GM19463 (cell line): ENCODE data around the gene GRIP2.

Experiments
- ATAC-seq: cut with Tn5 transposase; IDR thresholded peaks from one replicate; pipeline ENCODE4 v1.9.1; 2021; ENCODE audit warnings: mild to moderate bottlenecking, moderate library complexity; ENCODE audit not compliant: unreplicated experiment

The GRIP2 gene

DNA sequence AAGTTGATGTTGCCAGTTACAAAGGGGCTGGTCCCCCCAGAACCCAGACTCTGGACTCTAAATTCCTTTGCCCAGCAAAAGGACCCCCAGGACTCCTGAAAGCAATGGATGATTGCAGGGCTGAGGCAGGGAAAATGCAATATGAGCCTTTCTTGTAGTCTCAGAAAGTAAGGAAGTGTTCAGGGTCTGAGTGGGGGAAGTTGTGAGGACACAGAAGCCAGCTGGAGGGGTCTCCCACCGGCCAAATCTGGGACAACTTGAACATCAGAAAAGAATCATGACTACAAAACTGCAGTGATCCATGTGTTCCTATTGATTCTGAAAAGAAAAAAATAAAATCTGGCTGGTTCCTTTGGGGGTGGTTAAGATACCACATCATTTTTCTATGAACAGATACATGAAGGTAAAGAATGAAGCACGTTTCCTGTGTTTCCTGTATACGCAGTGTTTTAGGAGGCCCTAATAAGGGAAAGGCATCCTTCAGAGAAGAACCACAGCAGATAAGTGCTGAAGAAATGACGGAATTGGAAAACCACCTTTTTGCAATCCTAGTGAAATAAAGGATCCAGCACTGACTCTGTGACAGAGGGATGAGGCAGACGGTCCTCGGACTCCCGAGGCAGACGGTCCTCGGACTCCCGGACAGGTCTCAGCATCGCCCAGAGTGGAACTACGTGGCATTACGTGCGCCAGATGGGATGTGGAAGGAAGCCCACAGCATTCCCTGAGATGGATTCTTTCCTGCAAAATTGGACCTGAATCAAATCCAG is 22.2 kb upstream of the GRIP2 start:
- ATAC-seq: no peak

DNA sequence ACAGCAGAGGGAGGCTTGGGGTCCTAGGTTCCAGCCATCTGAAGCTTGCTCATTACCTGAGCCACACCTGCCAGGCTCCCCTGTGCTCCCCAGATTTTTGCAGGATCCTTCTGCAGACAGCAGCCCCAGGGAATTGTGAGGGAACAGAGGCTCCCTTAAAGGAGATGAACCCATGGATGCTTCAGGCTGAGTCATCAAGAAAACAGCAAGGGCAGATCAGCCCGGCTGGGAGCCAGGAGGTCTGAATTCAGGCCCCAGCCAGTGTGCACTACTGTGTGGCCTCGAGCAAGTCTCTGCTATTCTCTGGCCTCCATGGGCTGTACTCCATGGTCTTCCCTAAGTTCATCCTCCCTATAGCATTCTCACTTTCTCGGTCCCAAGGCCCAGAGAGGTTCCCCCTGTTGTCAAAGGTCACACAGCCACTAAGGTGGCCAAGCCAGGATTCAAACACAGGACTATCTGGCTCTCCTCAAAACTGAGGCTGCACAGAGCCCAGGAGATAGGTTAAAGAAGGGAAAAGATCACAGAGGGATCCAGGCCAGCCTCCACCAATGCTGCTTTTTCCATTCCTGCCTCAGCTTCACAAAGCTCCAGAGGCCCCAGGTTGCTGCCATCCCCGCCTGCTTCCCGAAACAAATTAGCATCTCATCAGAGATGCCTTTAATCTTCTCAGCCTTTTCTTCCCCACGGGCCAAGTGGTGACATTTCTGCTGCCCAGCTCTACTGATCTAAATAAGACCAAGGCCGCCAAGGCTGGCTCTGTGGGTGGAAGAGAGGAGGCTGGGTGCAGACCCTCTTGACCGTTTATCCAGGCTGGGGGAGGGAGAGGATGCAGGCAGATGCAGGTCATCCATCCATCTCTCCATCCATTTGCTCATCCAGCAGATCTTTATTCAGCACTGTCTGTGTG is 21.2 kb upstream of the GRIP2 start:
- no peak for ATAC-seq

DNA sequence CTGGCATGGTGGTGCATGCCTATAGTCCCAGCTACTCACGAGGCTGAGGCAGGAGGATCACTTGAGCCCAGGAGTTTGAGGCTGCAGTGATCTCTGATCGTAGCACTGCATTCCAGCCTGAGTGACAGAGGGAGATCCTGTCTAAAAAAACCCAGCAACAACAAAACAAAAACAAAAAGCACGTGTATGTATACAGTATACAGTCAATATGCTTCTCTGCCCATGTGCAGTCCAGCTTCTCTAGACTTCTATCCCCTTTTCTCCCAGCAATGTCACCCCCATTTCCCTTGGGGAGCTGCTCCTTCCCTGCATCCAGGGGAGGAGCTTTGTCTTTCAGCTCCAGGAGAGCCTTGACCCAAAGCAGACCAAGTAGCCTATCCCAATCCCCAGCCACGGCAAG is 20.0 kb upstream of the GRIP2 start:
- no peak for ATAC-seq

DNA sequence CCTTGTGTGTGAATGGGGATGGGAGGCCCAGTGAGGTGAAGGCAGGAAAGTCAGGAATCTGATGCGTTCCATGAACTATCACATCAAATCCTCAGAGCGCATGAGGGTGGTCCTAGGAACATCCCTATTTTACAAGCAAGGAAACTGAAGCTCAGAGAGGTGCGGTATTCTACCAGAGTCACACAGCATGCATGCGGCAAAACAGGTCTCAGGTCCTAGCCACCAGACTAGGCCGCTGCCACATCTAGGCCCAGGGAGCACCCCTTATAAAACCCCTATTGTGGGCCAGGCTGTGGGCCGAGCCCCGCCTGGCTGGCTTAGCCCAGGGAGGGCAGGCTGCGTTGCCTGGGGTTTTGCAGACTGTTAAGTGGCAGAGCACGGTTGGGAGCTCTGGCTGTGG is 17.9 kb upstream of the GRIP2 start:
- ATAC-seq: no peak

DNA sequence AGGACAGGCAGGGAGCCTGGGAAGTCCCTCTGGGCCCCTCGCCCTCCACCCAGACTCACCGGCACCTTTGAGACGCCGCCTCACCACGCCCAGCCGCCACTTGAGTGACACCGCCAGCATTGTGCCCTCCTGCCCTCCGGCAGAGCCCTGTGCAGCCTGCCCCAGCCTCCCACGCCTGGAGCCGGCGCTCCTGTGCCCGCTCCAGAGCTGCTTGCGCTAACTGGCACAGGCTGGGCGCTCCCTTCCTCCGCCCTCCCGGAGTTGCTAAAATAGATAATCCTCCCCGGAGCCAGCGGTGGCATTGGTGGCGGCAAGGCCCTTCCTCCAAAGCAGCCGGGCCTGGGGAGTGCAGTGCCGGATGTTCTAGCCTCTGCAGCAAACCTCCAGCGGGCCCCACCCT is 15.7 kb upstream of the GRIP2 start:
- no peak for ATAC-seq

DNA sequence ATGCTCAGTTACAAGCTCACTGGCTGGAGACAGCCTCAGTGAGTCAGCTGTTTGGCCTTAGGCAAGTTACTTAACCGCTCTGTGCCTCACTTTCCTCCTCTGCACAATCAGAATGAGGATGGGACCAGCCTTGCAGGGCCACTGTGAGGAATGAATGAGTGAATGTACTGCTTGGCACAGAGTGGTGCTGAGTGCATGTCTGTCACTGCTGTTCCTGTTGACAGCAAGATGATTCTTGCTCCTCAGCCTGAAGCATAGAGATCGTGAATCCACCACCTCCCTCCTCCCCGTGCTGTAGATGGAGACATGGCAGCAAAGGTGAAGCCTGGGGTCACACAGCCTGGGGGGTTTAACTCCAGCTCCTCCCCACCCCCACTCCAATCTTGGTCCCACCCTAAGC is 14.6 kb upstream of the GRIP2 start:
- ATAC-seq: no peak

DNA sequence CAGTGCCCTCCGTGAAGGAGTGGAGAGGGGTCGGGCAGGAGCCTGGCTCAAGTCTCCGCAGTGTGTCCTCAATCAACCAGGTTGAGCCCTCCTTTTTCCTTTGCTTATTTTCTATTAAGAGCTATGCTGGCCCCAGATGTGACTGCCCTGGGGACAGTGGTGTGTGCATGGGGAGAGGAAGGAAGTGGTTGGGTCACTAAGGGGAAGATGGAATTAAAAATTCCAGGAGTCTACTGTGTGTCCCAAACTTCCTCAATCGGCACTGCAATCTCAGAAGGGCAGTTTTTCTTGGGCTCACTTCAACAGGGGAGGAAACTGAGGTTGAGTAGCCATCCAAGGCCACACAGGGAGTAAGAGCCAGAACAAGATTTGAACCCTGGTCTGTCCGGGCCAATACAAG is 13.7 kb upstream of the GRIP2 start:
- no peak for ATAC-seq

DNA sequence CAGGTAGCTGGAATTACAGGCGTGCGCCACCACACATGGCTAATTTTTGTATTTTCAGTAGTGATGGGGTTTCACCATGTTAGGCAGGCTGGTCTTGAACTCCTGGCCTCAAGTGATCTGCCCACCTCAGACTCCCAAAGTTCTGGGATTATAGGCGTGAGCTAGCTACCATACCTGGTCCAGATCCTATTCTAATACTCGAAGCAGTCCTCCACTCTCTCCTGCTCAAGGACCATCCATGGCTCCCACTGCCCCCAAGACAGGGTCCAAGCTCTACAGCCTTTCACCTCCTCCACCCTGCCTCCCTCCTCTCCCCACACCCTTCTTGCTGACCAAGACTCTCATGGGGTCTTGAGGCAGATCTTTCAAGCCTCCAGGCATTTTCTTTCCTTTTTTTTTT is 12.6 kb upstream of the GRIP2 start:
- no peak for ATAC-seq

DNA sequence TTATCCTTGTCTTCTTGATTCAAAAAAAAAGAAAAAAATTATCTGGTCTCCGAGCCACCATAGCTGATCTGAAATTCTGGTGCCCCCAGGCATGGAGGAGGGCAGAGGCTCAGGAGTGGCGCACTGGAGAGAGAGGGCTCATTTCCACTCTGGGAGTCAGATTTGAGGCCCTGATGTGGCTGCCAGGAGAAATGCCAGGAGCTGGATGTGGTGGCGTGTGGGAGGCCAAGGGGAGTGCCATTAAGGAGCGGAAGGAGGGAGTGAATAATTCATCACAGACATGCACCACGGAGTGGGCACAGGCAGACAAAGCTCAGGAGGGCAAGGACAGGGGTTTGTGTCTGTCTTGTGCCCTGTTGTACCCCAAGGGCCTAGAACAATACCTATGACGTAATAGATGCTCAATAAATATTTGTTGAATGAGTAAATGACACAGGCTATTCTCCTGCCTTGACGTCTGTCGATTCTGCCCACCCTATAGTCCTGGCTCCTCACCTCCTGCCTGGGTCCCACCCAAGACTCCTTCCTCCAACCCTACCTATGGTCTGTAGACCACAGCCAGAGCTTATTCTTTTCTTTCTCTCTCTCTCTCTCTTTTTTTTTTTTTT is 12.0 kb upstream of the GRIP2 start:
- ATAC-seq: no peak

DNA sequence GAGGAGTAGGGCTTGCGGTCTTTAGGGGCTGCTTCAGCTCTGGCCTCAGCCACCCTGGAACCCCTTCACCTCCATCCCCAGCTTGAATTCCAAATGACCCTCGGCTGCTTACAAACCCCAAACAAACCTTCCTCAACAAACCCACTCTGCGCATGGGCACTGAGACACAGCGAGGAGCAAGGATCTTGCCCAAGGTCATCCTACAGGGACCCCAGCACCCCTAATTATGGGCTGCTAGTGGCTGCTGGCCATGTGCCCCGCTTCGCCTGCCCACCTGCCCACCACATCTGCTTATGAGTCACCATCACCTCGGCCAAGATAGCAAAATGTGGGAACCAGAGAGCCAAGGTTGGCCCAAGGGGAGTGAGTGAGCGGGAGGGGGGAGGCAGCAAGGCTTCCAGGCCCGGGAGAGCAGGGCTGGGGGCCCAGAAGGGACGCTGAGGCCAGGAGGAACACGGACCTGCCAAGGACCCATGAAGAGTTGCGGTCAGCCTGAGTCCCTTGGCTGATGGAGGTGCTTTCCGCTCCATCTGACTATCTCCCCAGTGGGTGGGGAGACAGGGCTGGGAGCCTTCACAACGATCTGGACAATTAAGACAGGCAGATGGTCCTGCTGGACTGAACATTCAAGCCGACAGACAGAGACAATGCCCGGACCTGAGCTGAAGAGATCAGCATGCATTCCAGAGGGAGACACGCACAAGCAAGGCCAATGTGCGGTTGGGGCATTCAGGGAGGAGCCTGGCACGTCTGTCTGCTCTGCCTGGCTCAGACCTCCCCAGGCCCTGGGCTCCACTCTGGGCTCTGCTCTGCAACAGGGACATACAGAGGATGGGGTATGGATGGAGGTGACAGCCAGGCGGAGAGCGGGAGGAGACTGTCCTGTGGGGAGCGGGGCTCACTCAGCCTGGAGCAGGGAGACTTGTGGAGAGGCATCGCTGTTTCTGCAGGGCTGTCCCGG is 10.8 kb upstream of the GRIP2 start:
- no peak for ATAC-seq

DNA sequence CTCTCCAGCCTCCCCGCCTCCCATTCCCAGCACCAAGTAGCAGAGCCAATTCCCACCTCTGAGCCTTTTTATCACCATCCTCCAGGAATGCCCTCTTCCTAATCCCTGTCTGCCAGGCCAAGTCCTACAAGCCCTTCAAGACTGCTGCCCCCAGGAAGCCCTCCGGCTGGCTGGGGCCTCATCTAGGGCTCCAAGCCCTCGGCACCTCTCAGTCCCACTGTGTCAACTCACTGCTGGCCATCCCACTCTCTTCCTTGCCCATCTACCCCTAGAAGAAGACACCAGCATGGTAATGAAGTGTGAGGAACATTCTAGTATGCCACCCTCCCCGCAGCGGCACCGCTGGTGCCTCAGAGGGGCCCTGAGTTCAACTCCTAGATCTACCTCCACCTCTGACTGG is 10.0 kb upstream of the GRIP2 start:
- ATAC-seq: no peak

DNA sequence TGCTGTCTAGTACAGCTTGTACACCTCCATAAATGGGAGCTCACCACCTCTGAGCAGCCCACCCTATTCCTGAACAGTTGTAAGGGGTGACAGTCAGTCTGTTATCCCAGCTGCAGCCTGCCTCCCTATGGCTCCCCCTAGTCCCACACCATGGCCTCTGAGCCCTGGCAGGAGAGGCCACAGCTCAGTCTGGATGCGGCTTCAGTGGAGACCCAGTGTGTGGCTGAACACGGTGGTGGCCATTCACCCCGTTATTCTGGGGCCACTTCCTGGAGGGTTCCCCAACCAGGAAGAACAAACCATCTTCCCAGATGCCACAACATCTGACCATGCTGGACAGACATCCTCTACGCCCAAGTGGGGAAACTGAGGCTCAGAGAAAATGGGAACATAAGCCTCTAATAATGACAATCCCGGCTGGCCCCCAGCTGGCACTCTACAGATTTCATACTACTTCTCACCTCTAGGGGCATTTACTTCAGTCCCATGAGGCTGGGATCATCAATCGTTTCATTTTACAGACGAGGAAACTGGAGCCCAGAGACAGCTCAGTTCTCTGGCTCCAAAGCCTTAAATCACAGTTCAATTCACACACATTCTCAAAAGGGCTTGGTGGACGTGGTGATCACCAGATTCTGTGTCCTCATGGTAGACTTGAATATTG is 9.2 kb upstream of the GRIP2 start:
- ATAC-seq: no peak

DNA sequence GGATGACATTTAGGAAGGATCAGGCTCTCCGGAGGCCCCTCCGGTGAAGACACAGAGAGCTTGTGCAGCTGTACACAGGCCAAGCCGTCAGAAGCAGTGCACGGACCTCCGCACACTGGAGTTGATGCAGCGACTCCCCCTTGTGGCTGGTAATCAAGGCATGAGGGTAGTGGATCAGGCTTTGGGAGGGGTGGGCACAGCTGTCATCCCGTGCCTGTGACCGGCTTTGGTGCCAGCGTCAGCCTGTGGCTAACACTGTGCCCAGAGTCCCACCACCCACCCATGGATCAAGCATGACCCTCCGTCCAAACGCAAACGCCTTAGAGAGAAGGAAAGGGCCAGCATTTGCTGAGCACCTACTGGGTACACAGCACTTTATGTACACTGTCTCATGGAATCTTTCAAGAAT is 8.2 kb upstream of the GRIP2 start:
- no peak for ATAC-seq

DNA sequence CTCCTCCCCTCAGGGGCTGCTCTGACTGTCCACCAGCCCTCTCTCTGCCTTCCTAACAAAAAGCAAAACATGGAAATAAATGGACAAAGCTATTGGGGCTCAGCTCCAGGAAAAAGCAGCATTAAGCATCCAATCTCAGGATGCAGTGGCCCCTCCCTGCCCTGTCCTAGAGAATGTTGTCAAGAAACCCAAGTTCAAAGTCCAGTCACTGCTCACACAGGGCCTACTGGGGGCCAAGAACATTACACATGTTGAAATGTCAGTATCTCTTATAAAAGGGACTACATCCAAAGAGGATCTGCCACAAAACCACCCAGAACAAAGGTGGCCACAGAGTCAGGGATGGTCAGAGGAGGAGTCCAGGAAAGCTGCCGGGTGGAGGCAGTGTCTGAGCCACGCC is 7.6 kb upstream of the GRIP2 start:
- ATAC-seq: no peak

DNA sequence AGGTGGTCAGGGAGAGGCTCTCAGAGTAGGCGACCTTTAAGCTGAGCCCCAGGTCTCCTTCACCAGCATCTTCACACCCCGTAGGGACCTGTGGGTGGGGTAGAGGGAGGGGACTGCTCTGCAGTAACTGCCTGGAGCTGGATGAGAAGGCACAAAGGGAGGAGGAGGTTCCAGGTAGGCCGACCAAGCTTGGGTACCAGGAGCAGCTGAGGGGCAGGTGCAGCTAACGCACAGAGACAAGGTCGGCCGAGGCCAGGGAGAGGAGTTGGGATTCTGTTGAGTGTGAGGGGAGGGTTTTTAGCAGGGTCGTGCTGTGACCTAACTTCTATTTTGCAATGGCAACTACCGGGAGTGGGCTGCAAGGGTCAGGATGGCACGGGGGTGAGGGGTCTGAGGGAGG is 5.9 kb upstream of the GRIP2 start:
- ATAC-seq: no peak

DNA sequence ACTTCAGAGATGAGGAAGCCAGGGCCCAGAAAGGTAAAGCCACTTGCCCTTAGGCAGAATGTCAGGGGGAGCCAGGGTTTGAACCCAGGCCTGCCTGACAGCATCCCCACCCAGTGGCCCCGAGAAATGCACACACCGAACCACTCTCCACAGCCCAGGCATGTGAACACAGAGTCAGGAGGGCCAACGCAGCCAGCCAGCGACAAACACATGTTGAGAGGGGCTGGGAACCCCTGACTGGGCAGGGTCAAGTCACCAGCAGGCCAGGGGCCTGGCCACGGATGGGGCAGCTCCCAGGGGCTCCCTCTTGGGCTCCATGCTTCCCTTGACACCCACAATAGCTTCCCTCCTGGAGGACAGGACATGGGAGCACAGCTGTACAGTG is 5.1 kb upstream of the GRIP2 start:
- no peak for ATAC-seq

DNA sequence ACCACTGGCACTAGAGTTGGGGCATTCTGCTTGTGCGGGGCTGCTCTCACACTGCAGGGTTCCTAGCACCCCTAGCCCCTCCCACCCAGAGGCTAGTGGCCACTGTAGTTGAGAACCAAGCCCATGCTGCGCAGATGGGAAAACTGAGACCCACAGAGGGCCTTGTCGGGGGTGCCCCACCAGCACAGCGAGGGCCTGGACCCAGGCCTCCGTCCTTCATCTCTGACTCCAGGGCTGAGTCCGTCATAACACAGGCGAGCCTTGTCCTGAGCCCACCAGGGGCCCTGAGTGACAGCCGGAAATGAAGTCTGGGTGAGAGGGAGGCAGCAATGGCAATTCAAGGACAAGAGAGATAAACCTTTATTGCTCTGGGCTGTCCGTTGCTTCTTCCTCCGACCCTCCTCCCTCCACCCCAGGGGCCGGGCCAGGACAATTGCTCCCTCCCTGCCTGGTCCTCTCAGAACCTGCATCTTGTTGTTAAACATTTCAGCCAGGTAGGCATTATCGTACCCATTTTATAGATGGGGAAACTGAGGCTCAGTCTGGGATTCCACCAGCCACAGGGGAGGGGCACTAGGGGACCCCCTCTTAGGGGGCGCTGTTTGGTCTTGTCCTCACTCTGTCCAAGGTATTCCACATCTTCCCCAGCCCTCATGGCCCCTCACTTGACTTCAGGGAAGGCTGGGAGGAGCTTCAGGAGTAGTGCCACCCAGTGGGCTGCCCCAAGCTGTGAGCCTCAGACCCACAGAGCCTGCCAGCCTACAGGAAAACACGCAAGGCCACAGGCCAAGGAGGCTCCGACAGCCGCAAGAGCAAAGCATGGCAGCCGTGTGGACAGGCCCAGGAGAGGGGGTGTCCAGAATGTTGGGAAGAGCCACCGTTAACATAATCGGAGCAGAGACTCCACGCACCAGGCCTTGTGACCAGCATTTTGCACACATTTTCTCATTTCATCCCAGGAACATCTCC is 4.4 kb upstream of the GRIP2 start:
- ATAC-seq: no peak

DNA sequence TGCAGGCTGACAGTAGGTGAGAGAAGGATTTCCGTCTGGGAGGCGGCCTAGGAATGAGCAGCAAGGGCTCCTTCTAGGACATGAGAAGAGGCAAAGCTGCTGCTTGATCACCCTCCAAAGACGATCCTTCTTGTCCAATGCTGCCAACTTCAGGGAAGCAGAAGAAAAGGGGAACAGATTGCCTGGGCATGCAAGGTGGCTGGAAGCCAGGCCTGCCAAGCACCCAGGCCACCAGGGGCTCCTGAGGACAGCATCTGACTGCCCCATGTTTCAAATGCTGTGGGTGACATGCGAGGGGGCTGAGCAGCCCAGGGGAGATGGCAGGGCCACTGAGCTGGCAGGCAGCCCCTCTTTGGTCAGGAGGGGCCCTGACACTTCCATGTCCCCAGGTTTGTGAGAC is 3.3 kb upstream of the GRIP2 start:
- ATAC-seq: no peak

DNA sequence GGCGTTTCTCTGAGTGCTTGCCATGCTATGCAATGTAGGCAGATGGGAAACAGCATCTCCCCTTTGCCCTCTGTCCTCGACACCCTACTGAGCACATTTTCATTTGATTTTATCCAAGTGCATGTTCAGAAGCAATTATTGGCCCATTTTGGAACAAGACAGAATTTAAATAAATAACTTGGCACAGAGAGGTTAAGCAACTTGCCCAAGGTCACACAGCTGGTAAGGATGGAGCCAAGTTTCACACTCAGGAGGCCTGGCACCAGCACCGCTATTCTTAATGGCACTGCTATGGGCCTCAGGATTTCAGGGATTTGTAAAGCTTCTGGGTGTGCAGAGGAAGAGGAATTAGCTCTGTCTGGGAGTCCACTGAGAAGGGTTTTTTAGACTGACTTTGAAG is 2.5 kb upstream of the GRIP2 start:
- no peak for ATAC-seq
